Measurements from ENCODE around the gene PRKAG2.

Gene PRKAG2

DNA sequence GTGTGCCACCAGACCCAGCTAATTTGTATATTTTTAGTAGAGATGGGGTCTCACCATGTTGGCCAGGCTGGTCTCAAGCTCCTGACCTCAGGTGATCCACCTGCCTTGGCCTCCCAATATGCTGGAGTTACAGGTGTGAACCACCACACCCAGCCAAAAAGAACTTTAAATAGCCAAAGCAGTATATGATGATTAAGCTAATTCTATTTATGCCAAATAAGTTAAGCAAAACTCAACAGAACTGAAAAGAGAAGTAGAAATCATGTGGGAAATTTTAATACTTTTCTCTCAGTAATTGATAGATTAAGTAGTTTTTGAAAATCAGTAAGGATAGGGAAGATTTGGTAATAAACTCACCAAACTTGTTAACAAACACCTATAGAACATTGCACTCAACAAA is 332.7 kb downstream of the PRKAG2 start:
- no peaks in the 10 kb centered on the region for H3K9me3 ChIP-seq (ENCODE audit: control insufficient read depth, insufficient read depth, low read length)
- H3F3A ChIP-seq (ENCODE audit: control insufficient read depth, insufficient read depth), result no peaks in the 10 kb centered on the region
- no peaks in the 10 kb centered on the region for H4K20me1 ChIP-seq (ENCODE audit: control insufficient read depth, insufficient read depth, low read depth, low read length)
- TF ChIP-seq EZH2phosphoT487 (IDR thresholded peaks at IDR 0.05; ENCODE audit: borderline replicate concordance, low read length), result no peak
- no peak for TF ChIP-seq CTCF (IDR thresholded peaks at IDR 0.05; ENCODE audit: low read depth, low read length, poor library complexity, severe bottlenecking)
- H3K27me3 ChIP-seq (ENCODE audit: control insufficient read depth, low read length), result peaks cover 13% of the 10 kb centered on the region
- no peaks in the 10 kb centered on the region for H3K4me1 ChIP-seq (ENCODE audit: control insufficient read depth, low read length)
- H3K4me3 ChIP-seq (ENCODE audit: low read length), result no peak overlapping the region
- no peaks in the 10 kb centered on the region for H3K36me3 ChIP-seq (ENCODE audit: control insufficient read depth, low read length)
- no peaks in the 10 kb centered on the region for H3K79me2 ChIP-seq (ENCODE audit: control insufficient read depth, low read length)
- no peaks in the 10 kb centered on the region for H3K9me2 ChIP-seq (replicated peaks; ENCODE audit: control insufficient read depth, low read length)
- H3K4me2 ChIP-seq (ENCODE audit: low read length), result no peak overlapping the region
- H3K27ac ChIP-seq (ENCODE audit: low read depth, low read length), result no peak overlapping the region

DNA sequence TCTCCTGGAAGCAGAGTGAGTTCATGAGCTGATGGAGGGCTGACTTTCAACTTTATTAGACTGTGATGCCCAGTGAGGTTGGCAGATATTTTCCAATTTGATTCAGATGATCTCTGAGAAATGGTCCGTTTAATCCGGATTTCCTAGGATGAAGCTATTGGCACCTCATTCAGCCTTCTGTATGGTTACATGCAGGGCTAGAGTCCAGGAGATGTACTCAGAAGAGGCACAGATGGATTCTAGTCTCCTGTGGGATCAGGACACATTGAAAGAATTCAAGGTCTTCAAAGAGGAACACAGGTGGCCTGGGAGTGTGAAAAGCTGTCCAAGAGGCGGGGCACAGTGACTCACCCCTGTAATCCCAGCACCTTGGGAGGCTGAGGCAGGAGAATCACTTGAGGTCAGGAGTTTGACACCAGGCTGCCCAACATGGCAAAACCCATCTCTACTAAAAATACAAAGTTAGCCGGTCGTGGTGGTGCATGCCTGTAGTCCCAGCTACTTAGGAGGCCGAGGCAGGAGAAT is 334.2 kb downstream of the PRKAG2 start:
- Histone ChIP-seq H3F3A (ENCODE audit: control insufficient read depth, insufficient read depth) (no peaks in the 10 kb centered on the region), H3K4me2 (ENCODE audit: low read length) (no peak overlapping the region), H3K4me1 (ENCODE audit: control insufficient read depth, low read length) (no peaks in the 10 kb centered on the region), H3K4me3 (ENCODE audit: low read length) (no peak overlapping the region), H3K27ac (ENCODE audit: low read depth, low read length) (no peak overlapping the region), H4K20me1 (ENCODE audit: control insufficient read depth, insufficient read depth, low read depth, low read length) (no peaks in the 10 kb centered on the region), H3K9me2 (replicated peaks; ENCODE audit: control insufficient read depth, low read length) (no peaks in the 10 kb centered on the region), H3K9me3 (ENCODE audit: control insufficient read depth, insufficient read depth, low read length) (no peaks in the 10 kb centered on the region), H3K27me3 (ENCODE audit: control insufficient read depth, low read length) (peaks cover 25% of the 10 kb centered on the region), H3K79me2 (ENCODE audit: control insufficient read depth, low read length) (no peaks in the 10 kb centered on the region), H3K36me3 (ENCODE audit: control insufficient read depth, low read length) (no peaks in the 10 kb centered on the region)
- TF ChIP-seq EZH2phosphoT487 (IDR thresholded peaks at IDR 0.05; ENCODE audit: borderline replicate concordance, low read length) (no peak), CTCF (IDR thresholded peaks at IDR 0.05; ENCODE audit: low read depth, low read length, poor library complexity, severe bottlenecking) (no peak)

GRCh38 chr7:151541709-151542499 is 335.0 kb downstream of the PRKAG2 start:
- TF ChIP-seq EZH2phosphoT487 (IDR thresholded peaks at IDR 0.05; ENCODE audit: borderline replicate concordance, low read length) (no peak), CTCF (IDR thresholded peaks at IDR 0.05; ENCODE audit: low read depth, low read length, poor library complexity, severe bottlenecking) (no peak)
- Histone ChIP-seq H3K4me2 (ENCODE audit: low read length) (no peak overlapping the region), H3K9me3 (ENCODE audit: control insufficient read depth, insufficient read depth, low read length) (no peaks in the 10 kb centered on the region), H3K4me3 (ENCODE audit: low read length) (no peak overlapping the region), H3K36me3 (ENCODE audit: control insufficient read depth, low read length) (no peaks in the 10 kb centered on the region), H3K27ac (ENCODE audit: low read depth, low read length) (no peak overlapping the region), H3K27me3 (ENCODE audit: control insufficient read depth, low read length) (peaks cover 27% of the 10 kb centered on the region), H3F3A (ENCODE audit: control insufficient read depth, insufficient read depth) (no peaks in the 10 kb centered on the region), H4K20me1 (ENCODE audit: control insufficient read depth, insufficient read depth, low read depth, low read length) (no peaks in the 10 kb centered on the region), H3K9me2 (replicated peaks; ENCODE audit: control insufficient read depth, low read length) (no peaks in the 10 kb centered on the region), H3K79me2 (ENCODE audit: control insufficient read depth, low read length) (no peaks in the 10 kb centered on the region), H3K4me1 (ENCODE audit: control insufficient read depth, low read length) (no peaks in the 10 kb centered on the region)

Data from DOHH2 (cell line).